SK-MEL-5 (cell line): ENCODE measurements around the gene DNM3. TPM values are rescaled to one million over a fixed set of nuclear protein-coding genes. Genes with fewer than 3 reads are reported as not detected.

Source experiments
- DNase-seq: peaks from one replicate; pipeline ENCODE4 v3.0.0-alpha.2; 2016; ENCODE audit warnings: low read depth, low spot score
- in situ Hi-C: cut with HindIII; loops from 2 replicates; pipeline ENCODE4 v1.10.0; 2016; ENCODE audit warnings: low sequenced_read_pairs, high pct_unique_total_duplicates, low pct_unique_long_range_greater_than_20kb
- total RNA-seq: library from RNA; depleted of rRNA; stranded (reverse); fragments of >200 nt; shearing (Covaris generic); gene quantifications from 2 replicates; pipeline ENCODE4 v1.2.3, GENCODE V29; 2014

Gene DNM3
- total RNA-seq, 1 experiment from 2014 or later, result 0.79 TPM

DNA sequence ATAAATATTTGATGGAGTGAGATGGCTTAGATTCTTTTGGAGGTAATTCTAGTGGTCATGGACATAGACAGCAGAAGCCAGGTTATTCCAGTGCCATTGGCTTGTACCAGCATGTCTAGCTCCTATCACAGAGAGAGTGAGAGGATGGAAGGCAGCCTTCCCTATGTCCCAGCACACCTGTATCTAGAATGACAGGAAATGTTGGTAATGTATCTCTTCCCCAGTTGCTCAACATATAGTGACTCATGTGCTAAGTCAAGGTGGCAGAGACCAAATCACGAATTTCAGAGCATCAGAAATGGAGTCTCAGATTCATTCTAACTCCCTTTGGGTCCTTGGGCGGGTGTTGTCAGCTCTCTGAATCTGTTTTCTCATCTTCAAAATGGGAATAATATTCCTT is 31.5 kb upstream of the DNM3 start:
- no peak for DNase-seq
- in situ Hi-C loops, result loop anchor here (10.0 kb wide), 1 partner anchor 175 kb away; no protein-coding TSS in a partner anchor

DNA sequence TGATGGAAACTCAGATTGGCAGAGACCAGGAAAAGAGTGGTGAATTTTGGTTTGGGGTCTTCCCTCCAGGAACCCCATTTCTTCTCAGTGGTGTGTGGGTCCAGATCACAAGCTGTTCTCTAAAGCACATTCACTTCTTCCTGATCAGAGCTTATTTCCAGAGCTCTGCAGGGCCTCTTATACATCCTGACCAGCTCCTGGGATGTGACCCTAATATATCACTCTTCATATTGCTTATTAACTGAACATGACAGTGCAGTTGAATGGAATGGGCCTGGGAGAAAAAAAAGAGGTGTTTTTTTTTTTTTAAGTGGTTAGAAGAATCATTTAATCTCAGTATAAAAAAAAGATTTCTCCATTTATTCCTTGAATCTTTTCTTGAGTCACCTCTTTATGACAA is 29.6 kb upstream of the DNM3 start:
- no peak for DNase-seq
- in situ Hi-C loops, result no loop called here

- no peak for DNase-seq
- in situ Hi-C loops, result no loop called here
Observed at GRCh38 chr1:171814692-171815091, 26.6 kb upstream of the DNM3 start.

DNA sequence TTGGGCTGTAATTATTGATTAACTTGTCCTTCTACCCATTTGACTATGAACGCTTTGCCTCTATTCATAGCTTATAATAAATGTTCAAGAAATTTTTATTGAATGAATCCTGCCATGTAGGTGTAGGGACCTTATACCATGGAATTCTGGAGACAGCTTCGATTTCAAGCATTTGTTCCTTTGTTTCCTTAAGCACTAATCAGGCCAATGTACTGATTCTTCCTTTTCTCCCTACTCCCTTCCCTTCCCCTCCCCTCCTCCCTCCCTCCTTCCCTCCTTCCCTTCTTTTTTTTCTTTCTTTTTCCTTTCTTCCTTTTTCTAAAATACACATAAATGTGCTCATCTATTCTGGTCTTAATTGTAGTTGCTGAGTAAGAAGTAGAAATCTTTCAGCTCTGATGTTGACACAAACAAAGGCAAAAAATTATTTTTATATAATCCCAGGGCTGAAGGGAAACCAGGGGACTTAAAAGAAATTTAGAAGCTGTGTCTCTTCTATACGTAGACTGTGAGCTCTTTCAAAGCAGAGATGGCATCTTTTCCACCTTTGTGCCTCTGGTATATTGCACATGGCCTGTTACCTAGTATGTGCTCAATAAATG is 24.9 kb upstream of the DNM3 start:
- no peak for DNase-seq
- in situ Hi-C loops, result no loop called here

GRCh38 chr1:171817511-171818265 is 23.6 kb upstream of the DNM3 start:
- DNase-seq, result peak; percentile 68
- in situ Hi-C loops, result no loop called here

DNA sequence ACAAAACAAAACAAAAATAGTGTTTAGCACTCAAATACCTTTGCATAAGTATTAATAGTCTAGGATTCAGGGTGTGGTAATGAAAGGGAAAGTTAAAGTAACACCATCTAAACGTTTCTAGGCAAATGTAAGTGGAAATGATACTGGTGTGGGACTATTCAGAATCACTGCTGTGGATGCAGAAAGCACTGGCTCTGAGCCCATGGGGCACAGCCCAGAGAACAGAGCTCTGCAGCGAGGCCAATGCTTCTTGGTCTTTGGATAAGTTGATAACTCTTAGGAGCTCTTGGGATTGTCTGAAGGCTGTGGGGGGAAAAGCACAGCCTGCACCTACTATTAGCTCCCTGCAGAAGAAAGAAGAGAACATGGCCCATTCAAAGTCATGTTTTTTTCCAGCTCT is 21.4 kb upstream of the DNM3 start:
- DNase-seq, result no peak
- in situ Hi-C loops, result no loop called here

DNA sequence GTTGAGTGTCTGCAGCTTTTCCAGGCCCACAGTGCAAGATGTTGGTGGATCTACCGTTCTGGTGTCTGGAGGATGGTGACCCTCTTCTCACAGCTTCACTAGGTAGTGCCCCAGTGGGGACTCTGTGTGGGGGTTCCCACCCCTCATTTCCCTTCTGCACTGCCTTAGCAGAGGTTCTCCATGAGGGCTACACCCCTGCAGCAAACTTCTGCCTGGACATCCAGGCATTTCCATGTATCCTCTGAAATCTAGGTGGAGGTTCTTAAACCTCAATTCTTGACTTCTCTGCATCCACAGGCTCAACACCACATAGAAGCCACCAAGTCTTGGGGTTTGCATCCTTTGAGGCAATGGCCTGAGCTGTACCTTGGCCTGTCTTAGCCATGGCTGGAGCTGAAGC is 14.3 kb upstream of the DNM3 start:
- in situ Hi-C loops, result no loop called here
- DNase-seq, result no peak

GRCh38 chr1:171828794-171829193 is 12.5 kb upstream of the DNM3 start:
- in situ Hi-C loops, result no loop called here
- no peak for DNase-seq

DNA sequence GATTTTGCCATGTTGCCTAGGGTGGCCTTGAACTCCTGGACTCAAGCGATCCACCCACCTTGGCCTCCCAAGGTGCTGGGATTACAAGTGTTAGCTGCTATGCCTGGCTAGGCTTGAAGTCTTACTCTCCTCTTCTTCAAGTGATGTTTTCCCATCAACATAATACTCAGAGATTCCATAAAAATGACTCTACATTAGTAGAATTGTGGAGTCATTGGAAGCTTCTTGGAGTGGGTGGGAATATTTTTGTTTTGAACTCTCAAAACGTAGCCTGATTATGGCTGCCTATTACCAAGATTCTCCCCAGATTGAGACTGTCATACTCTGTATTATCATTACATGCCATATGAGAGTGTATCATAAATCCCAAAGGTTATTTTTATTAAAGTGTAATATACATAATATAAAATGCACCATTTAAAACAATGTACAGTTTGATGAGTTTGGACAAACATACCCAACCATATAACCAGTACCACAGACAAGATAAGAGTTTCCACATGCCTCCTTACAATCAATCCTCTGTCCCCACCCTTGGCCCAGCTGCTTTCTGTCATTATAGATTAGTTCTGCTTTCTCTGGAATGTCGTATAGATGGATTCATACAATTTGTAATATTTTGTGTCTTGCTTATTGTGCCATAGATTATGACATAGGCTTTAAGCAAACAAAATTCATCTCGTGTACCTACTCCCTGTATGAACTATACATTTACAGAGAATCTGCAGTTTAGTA is 8.0 kb upstream of the DNM3 start:
- DNase-seq, result peak; percentile 56
- in situ Hi-C loops, result no loop called here

GRCh38 chr1:171834821-171835220 is 6.5 kb upstream of the DNM3 start:
- in situ Hi-C loops, result no loop called here

GRCh38 chr1:171835891-171836290 is 5.4 kb upstream of the DNM3 start:
- no peak for DNase-seq
- in situ Hi-C loops, result no loop called here

More at GRCh38 chr1:171834821-171835220, 6.5 kb upstream of the DNM3 start:
- no peak for DNase-seq

DNA sequence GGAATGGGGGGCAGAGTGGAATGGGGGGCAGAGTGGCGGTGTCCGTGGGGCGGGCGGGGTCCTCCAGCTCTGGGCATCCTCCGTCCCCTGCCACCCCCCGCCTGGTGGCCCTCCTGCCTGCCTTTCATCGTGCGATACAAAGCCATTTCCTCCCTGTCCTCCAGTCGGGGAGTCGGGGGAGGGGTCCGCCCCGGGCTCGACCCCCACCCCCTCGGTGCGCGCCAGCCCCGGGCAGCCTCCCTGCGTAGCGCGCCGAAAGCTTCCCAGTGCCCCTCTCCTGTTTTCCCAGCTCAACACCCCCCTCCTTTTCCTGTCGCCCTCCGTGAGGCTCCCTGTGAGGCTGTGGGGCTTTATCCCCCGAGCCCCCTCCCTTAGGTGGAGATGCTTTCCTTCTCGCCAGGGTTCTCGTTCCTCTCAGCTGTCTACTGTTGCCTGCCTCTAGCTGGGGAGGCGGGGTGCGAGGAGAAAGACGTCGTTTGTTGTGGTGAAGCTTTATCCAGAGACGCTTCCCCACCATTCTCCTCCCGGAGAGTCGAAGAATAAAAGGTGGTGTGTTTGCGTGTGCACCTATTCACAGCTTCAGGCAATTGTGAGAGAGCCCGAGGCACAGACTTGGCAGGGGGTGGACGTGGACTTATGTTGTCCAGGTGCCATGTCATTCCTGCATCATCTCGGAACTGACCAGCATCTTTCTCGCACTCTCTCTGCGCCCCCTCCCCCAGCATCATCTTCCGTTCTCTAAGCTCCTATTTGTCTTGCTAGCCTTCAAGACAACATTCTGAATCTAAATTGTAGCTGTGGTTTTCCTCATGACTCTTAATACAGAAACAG is 848 bp downstream of the DNM3 start:
- in situ Hi-C loops, result no loop called here
- peak; percentile 16 for DNase-seq

GRCh38 chr1:171844381-171844780 is 3.1 kb downstream of the DNM3 start:
- in situ Hi-C loops, result no loop called here
- peak; percentile 42 for DNase-seq

- DNase-seq, result no peak
- in situ Hi-C loops, result no loop called here
Observed at GRCh38 chr1:171845998-171846397, 4.7 kb downstream of the DNM3 start.

DNA sequence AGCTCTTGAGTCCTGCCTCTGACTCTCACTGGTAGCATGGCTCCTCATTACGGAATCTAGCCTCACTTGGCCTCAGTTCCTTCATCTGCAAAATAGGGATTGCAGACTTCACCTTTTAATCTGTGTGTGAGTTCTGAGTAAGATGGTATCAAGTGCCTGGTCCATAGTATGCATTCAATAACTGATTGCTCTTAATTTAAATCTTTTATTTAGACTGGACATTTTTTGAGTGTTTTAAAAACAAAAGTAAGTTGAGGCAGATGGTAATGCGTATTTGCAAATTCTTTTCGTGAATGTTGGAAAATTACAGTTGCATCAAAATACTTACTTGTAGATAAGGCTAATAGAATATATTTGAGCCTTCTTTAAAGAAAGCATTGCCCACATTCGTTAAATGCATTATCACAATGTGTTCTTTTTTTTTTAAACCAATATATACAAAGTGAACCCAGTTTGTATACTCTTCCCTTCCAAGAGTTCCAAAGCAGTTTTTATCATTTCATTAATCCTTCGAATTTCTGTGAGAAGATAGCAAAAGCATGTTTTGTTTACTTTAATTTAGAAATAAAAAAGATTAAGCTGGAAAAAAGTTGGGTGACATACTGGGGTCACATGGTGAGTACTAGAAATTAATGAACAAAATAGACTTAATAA is 8.1 kb downstream of the DNM3 start:
- no peak for DNase-seq
- in situ Hi-C loops, result no loop called here

GRCh38 chr1:171850651-171851350 is 9.5 kb downstream of the DNM3 start:
- in situ Hi-C loops, result no loop called here
- DNase-seq, result no peak

DNA sequence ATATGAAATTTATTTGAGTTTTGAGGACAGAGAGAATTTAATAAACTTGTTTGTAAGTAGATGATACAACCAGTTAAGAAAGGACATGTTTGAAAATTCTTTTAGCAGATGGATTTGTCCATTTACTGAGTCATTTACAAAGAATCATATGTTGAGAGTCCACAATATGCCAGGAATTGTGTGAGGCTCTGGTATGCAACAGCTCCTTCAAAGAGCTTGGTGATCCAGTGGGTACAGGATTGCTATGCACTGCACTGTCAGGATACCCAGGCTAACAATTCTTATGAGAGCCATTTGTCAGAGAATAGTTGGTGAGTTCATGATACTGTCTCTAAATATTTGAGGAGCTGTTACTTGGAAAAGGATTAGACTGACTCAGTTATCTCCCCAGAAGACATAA is 11.0 kb downstream of the DNM3 start:
- in situ Hi-C loops, result no loop called here
- DNase-seq, result no peak
